Measurements from ENCODE around the gene ZFAND2B. TPM values are rescaled to one million over a fixed set of nuclear protein-coding genes. Genes with fewer than 3 reads are reported as not detected.

The ZFAND2B gene
- polyA plus RNA-seq, 1 of the 3 experiments (the other 2 are of a cell fraction), result 39.9 TPM

- CTCF ChIA-PET, result interaction anchor here (0.7 to 5.5 kb wide), 6 partner anchors 10 to 76 kb away, joined by 3 to 44 read pairs (median 4); no protein-coding TSS in a partner anchor
- no peaks in the 10 kb centered on the region for H3K9me3 ChIP-seq
- H3K9me2 ChIP-seq, result no peaks in the 10 kb centered on the region
- TF ChIP-seq REST (IDR thresholded peaks at IDR 0.05; ENCODE audit: low read depth, low read length) (no peak), POLR2AphosphoS5 (IDR thresholded peaks at IDR 0.05; ENCODE audit: low read depth, low read length) (no peak), GATA2 (CRISPR knock-in tag; IDR thresholded peaks at IDR 0.05) (no peak), PBX3 (IDR thresholded peaks at IDR 0.05) (no peak), SMC3 (IDR thresholded peaks at IDR 0.05; ENCODE audit: low read depth, low read length) (no peak), RXRA (IDR thresholded peaks at IDR 0.05; ENCODE audit: borderline replicate concordance, low read depth) (no peak), RCOR1 (IDR thresholded peaks at IDR 0.05; ENCODE audit: low read length) (no peak), ELF1 (IDR thresholded peaks at IDR 0.05) (no peak)
- no peaks in the 10 kb centered on the region for H4K20me1 ChIP-seq (ENCODE audit: insufficient read depth)
- no peak overlapping the region for H3K4me2 ChIP-seq
- H3K27me3 ChIP-seq (ENCODE audit: insufficient read depth), result peaks cover 31% of the 10 kb centered on the region
- no peak overlapping the region for H3K4me3 ChIP-seq (ENCODE audit: low read depth in 2 of 2, low read length in 1 of 2)
- peaks cover 19% of the 10 kb centered on the region for H3F3A ChIP-seq (replicated peaks; ENCODE audit: insufficient read depth)
- no peak overlapping the region for H2AFZ ChIP-seq (ENCODE audit: low read depth)
- no peak overlapping the region for H3K27ac ChIP-seq (ENCODE audit: low read depth in 2 of 2, low read length in 1 of 2)
- 88% methylated on average over 3 of the region's 5 CpGs for WGBS (ENCODE audit: low lambda C conversion rate)
- no peak for DNase-seq
- POLR2A ChIA-PET, result interaction anchor here (0.7 kb wide), 1 partner anchor 34 kb away, joined by 3 read pairs; no protein-coding TSS in a partner anchor
- peaks cover 1 to 14% of the 10 kb centered on the region in 2 experiments for H3K36me3 ChIP-seq (replicated peaks in 1 of 2; ENCODE audit: control insufficient read depth in 1 of 2, insufficient read depth in 2 of 2, low read length in 1 of 2)
- H3K9ac ChIP-seq, result no peak overlapping the region
- peaks cover 2% of the 10 kb centered on the region; the same call in 1 of the 2 replicates for H3K79me2 ChIP-seq (ENCODE audit: insufficient read depth)
- peaks cover 19 to 22% of the 10 kb centered on the region in 2 experiments; a peak in 3 of 4 replicates for H3K4me1 ChIP-seq (ENCODE audit: control insufficient read depth in 1 of 2, insufficient read depth in 2 of 2, low read depth in 1 of 2, low read length in 1 of 2)
Observed at GRCh38 chr2:219252084-219252483, 45.5 kb downstream of the ZFAND2B start.

- Histone ChIP-seq H3K4me3 (ENCODE audit: low read depth in 2 of 2, low read length in 1 of 2) (no peak overlapping the region), H3K27me3 (ENCODE audit: insufficient read depth) (peaks cover 31% of the 10 kb centered on the region), H3K27ac (ENCODE audit: low read depth in 2 of 2, low read length in 1 of 2) (no peak overlapping the region), H3K9me3 (no peaks in the 10 kb centered on the region), H3K36me3 (replicated peaks in 1 of 2; ENCODE audit: control insufficient read depth in 1 of 2, insufficient read depth in 2 of 2, low read length in 1 of 2) (peaks cover 0 to 9% of the 10 kb centered on the region in 2 experiments), H3F3A (replicated peaks; ENCODE audit: insufficient read depth) (peaks cover 19% of the 10 kb centered on the region), H3K79me2 (ENCODE audit: insufficient read depth) (no peaks in the 10 kb centered on the region), H3K4me2 (peak overlapping the region; percentile 97; the same call in 1 of the 2 replicates), H4K20me1 (ENCODE audit: insufficient read depth) (no peaks in the 10 kb centered on the region), H3K9ac (no peak overlapping the region), H3K4me1 (ENCODE audit: control insufficient read depth in 1 of 2, insufficient read depth in 2 of 2, low read depth in 1 of 2, low read length in 1 of 2) (peaks cover 19 to 21% of the 10 kb centered on the region in 2 experiments; a peak in 3 of 4 replicates), H3K9me2 (no peaks in the 10 kb centered on the region), H2AFZ (ENCODE audit: low read depth) (no peak overlapping the region)
- peak; percentile 43 for DNase-seq
- ChIA-PET POLR2A (no interaction called here), CTCF (interaction anchor here (0.7 to 5.5 kb wide), 8 partner anchors 9 to 81 kb away, joined by 3 to 44 read pairs (median 3); no protein-coding TSS in a partner anchor)
- 29% methylated on average over 7 of the region's 9 CpGs for WGBS (ENCODE audit: low lambda C conversion rate)
- no peak for TF ChIP-seq CTCF (IDR thresholded peaks at IDR 0.05)
Observed at GRCh38 chr2:219252570-219252899, 46.0 kb downstream of the ZFAND2B start.

All from SK-N-SH (cell line).